Gastrocnemius medialis (tissue), 4 donors: Measurements from ENCODE around the gene RPS6KA4. TPM values are rescaled to one million over a fixed set of nuclear protein-coding genes. Genes with fewer than 3 reads are reported as not detected.

Experiments
- ATAC-seq, 2 donors: fragments of 150-250 bp; one replicate each; pipeline ENCODE4 v1.9.1; 2016
- DNase-seq, 2 donors: peaks; one replicate each; pipeline ENCODE4 v3.0.0-alpha.2; 2019
- H3K27ac ChIP-seq, 4 donors: fragments of 200-600 bp; sonication (generic); 1 replicate in 1 of 4; 2 replicates in 3 of 4; pipeline ENCODE4 v1.5.1; 2016 to 2018; ENCODE audit warnings: mild to moderate bottlenecking in 2 of 4, moderate library complexity in 1 of 4
- H3K27me3 ChIP-seq, 3 donors: fragments of 200-600 bp; sonication (generic) in 2 of 3; 1 replicate in 1 of 3; 2 replicates in 2 of 3; pipeline versions ENCODE4 v1.5.1 to v1.6.0; 2016 to 2019; ENCODE audit warnings: mild to moderate bottlenecking in 1 of 3, moderate library complexity in 1 of 3
- H3K36me3 ChIP-seq, 2 donors: fragments of 200-600 bp; sonication (generic) in 1 of 2; one replicate each; pipeline ENCODE4 v1.5.1; 2017 to 2018
- H3K4me1 ChIP-seq, 2 donors: fragments of 200-600 bp; sonication (generic) in 1 of 2; one replicate each; pipeline ENCODE4 v1.5.1; 2016 to 2017; ENCODE audit warnings: mild to moderate bottlenecking in 2 of 2
- H3K4me3 ChIP-seq, 4 donors: fragments of 200-600 bp; sonication (generic) in 3 of 4; 1 replicate in 1 of 4; 2 replicates in 3 of 4; pipeline ENCODE4 v1.5.1; 2016 to 2019; ENCODE audit warnings: mild to moderate bottlenecking in 2 of 4
- H3K9me3 ChIP-seq, 3 donors: fragments of 200-600 bp; sonication (generic) in 2 of 3; 1 replicate in 1 of 3; 2 replicates in 2 of 3; pipeline ENCODE4 v1.5.1; 2016 to 2019
- POLR2A ChIP-seq, 2 donors: fragments of 450-650 bp; IDR thresholded peaks; one replicate each; pipeline ENCODE4 v1.6.1; 2017; ENCODE audit warnings: antibody characterized with exemption in 2 of 2, mild to moderate bottlenecking in 2 of 2, moderate library complexity in 2 of 2
- in situ Hi-C, 4 donors: fragments of 200-750 bp; cut with MboI; loops; one replicate each; pipeline versions ENCODE4 v1.15.0 to v1.8.0; 2017; ENCODE audit warnings: low sequenced_read_pairs in 4 of 4
- intact Hi-C: fragments of 100-400 bp; cut with DNase I; formaldehyde crosslinking; loops from one replicate; pipeline ENCODE4 v1.15.1; 2023; ENCODE audit warnings: low total_unique reads
- total RNA-seq, 4 donors: library from RNA; depleted of rRNA; stranded (reverse); fragments of >200 nt; gene quantifications; one replicate each; pipeline versions ENCODE4 v1.1.0 to v1.2.3, GENCODE V29; 2016
- TF ChIP-seq, protein P1 (sequence below), 5 experiments: fragments of 450-650 bp in 3 of 5; fragments of 200-600 bp in 2 of 5; sonication (generic) in 2 of 5; IDR thresholded peaks in 4 of 5; conservative IDR thresholded peaks in 1 of 5; 1 replicate in 4 of 5; 2 replicates in 1 of 5; pipeline ENCODE4 v1.5.1; 2016 to 2019; ENCODE audit warnings: antibody characterized with exemption in 5 of 5, mild to moderate bottlenecking in 3 of 5, moderate library complexity in 3 of 5

RPS6KA4 gene
- total RNA-seq, 4 donors from 2014 or later, result 16.6 to 27.0 (median 17.2) TPM

DNA sequence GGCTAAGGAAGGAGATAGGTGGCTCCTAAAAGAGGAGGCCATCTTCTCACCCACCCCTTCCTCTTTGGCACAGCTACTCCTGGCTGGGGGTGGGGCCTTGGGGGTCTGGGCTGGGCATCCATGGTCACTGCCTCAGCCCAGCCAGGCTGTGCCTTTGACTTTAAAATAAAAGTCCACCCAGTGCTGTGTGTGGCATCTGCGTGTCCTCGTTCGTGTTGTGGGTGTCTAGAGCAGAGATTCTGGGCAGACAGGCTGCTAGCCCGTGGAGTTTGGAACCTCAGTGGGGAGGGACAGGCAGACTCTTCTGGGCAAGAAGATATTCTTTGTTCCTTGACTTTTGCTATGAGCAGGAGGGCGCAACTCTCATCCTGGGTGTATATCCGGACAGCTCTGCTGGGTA lies 13.1 kb downstream of the RPS6KA4 start:
- TF ChIP-seq, protein P1, sequence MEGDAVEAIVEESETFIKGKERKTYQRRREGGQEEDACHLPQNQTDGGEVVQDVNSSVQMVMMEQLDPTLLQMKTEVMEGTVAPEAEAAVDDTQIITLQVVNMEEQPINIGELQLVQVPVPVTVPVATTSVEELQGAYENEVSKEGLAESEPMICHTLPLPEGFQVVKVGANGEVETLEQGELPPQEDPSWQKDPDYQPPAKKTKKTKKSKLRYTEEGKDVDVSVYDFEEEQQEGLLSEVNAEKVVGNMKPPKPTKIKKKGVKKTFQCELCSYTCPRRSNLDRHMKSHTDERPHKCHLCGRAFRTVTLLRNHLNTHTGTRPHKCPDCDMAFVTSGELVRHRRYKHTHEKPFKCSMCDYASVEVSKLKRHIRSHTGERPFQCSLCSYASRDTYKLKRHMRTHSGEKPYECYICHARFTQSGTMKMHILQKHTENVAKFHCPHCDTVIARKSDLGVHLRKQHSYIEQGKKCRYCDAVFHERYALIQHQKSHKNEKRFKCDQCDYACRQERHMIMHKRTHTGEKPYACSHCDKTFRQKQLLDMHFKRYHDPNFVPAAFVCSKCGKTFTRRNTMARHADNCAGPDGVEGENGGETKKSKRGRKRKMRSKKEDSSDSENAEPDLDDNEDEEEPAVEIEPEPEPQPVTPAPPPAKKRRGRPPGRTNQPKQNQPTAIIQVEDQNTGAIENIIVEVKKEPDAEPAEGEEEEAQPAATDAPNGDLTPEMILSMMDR (IDR thresholded peaks at IDR 0.05 in 4 of 5, conservative IDR thresholded peaks at IDR 0.05 in 1 of 5), result no peak
- TF ChIP-seq POLR2A (IDR thresholded peaks at IDR 0.05), result no peak
- in situ Hi-C loops (no loop called here), intact Hi-C loops (no loop called here)
- Histone ChIP-seq H3K4me3 (no peak overlapping the region), H3K4me1 (no peaks in the 10 kb centered on the region), H3K36me3 (peaks cover 0 to 17% of the 10 kb centered on the region in 2 donors), H3K27ac (no peak overlapping the region), H3K27me3 (no peaks in the 10 kb centered on the region), H3K9me3 (no peaks in the 10 kb centered on the region)
- DNase-seq (no peak), ATAC-seq (no peak)

DNA sequence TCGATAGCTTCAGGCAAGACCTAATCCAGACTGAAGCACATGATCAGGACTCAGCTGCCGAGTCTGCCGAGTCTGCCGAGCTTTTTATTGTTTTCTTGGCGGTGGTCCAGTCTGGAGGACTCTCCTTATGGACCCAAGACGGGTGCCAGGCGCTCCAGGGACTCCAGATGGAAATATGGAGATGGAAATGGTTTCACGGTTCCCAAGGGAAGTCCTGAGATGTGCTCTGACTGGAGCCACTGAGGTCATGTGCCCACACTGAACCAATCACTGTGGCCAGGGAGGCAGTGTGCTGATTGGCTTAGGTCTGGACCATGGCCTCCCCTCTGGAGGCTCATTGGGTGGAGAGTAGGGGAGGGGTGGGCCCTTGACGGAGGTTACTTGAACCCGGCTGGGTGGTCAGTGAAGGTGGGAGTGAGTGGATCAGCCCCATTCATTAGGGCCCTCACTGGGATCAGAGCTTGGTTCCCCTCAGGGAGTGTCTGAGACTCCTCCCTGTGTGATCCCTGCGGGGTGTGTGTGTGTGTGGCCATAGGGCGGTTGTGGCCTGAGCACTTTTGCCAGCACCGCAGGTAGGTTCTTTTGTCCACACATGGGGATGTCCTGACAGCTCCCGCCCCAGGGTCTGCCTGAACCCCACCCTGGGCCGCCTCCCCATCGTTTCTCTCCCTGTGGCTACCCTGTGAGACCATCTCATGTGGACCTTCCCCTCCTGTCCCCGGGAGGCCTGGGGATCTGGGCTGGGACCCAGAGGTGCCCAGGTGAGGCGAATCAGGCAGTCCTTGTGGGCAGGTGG lies 14.0 kb downstream of the RPS6KA4 start:
- TF ChIP-seq POLR2A (IDR thresholded peaks at IDR 0.05), result no peak
- no peak overlapping the region for H3K27ac ChIP-seq
- H3K4me1 ChIP-seq, result peaks cover 0 to 2% of the 10 kb centered on the region in 2 donors
- H3K36me3 ChIP-seq, result peaks cover 0 to 7% of the 10 kb centered on the region in 2 donors
- in situ Hi-C loops, result no loop called here
- ATAC-seq, result peak; percentile 78 to 81
- no peaks in the 10 kb centered on the region for H3K9me3 ChIP-seq
- no peak for DNase-seq
- no peaks in the 10 kb centered on the region for H3K27me3 ChIP-seq
- peak overlapping the region in 1 of 4 donors; percentile 11 for H3K4me3 ChIP-seq
- intact Hi-C loops, result no loop called here

DNA sequence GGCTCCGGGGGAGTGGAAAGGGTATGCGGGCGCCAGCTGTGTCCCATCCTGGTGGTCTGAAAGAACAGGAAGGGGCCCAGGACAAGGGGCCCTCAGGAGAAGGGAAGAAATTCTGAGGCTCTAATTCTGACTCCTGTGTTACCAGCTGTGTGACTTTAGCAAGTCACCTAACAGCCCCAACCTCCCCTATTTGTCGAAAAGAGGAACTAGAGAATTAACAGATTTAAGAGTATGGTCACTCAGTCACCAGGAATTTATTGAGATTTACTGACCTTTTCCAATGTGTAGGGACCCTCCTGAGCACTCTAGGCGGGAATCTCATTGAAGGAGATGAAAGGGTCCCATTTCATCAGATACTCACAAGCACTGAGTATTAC lies 14.6 kb downstream of the RPS6KA4 start:
- intact Hi-C loops (no loop called here), in situ Hi-C loops (no loop called here)
- no peaks in the 10 kb centered on the region for H3K27me3 ChIP-seq
- DNase-seq (no peak), ATAC-seq (no peak)
- H3K27ac ChIP-seq, result no peak overlapping the region
- no peak overlapping the region for H3K4me3 ChIP-seq
- TF ChIP-seq, protein P1 (IDR thresholded peaks at IDR 0.05 in 4 of 5, conservative IDR thresholded peaks at IDR 0.05 in 1 of 5), result no peak
- TF ChIP-seq POLR2A (IDR thresholded peaks at IDR 0.05), result no peak
- H3K9me3 ChIP-seq, result no peaks in the 10 kb centered on the region
- peaks cover 3 to 8% of the 10 kb centered on the region in 2 donors for H3K4me1 ChIP-seq
- H3K36me3 ChIP-seq, result peaks cover 0 to 1% of the 10 kb centered on the region in 2 donors

DNA sequence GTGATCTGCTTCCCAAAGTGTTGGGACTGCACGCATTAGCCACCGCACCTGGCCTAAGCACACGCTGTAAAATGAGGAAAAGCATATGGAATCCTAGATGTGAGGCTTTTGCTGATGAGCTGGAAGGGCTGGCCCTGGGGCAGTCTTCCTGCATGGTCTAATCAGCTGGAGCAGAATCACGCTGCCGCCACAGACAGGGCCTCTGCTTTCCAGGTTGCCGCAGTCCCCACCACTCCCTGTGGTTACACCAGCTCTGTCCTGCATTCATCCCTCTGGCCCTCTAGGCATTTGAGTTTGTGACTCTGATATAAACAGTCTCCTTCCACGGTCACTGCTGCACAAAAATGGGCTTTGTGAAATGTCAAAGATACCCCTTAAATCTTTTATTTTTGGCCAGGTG lies 17.1 kb downstream of the RPS6KA4 start:
- DNase-seq (no peak), ATAC-seq (no peak)
- Histone ChIP-seq H3K27me3 (no peaks in the 10 kb centered on the region), H3K4me3 (no peak overlapping the region), H3K36me3 (no peaks in the 10 kb centered on the region), H3K4me1 (peaks cover 4 to 11% of the 10 kb centered on the region in 2 donors), H3K27ac (no peak overlapping the region), H3K9me3 (no peaks in the 10 kb centered on the region)
- in situ Hi-C loops (no loop called here), intact Hi-C loops (no loop called here)
- TF ChIP-seq, protein P1 (IDR thresholded peaks at IDR 0.05 in 4 of 5, conservative IDR thresholded peaks at IDR 0.05 in 1 of 5), result no peak
- TF ChIP-seq POLR2A (IDR thresholded peaks at IDR 0.05), result no peak

- H3K9me3 ChIP-seq, result no peaks in the 10 kb centered on the region
- H3K27me3 ChIP-seq, result no peaks in the 10 kb centered on the region
- no peaks in the 10 kb centered on the region for H3K36me3 ChIP-seq
- H3K27ac ChIP-seq, result no peak overlapping the region
- in situ Hi-C loops (no loop called here), intact Hi-C loops (no loop called here)
- no peak for ATAC-seq
- TF ChIP-seq POLR2A (IDR thresholded peaks at IDR 0.05), result no peak
- TF ChIP-seq, protein P1 (IDR thresholded peaks at IDR 0.05 in 4 of 5, conservative IDR thresholded peaks at IDR 0.05 in 1 of 5), result no peak
- H3K4me3 ChIP-seq, result no peak overlapping the region
- DNase-seq, result no peak
- peaks cover 4 to 11% of the 10 kb centered on the region in 2 donors for H3K4me1 ChIP-seq
Measured at GRCh38 chr11:64378335-64378880, 19.4 kb downstream of the RPS6KA4 start.
